Tibial nerve (tissue), 4 donors: ENCODE measurements around the gene CAT.

Experiments
- EP300 ChIP-seq, 2 donors: sonication (generic); formaldehyde crosslinking; IDR thresholded peaks; one replicate each; pipeline ENCODE4 v1.6.1; 2017; ENCODE audit warnings: antibody characterized with exemption in 2 of 2, mild to moderate bottlenecking in 1 of 2
- POLR2A ChIP-seq, 2 donors: fragments of 450-650 bp; IDR thresholded peaks; one replicate each; pipeline ENCODE4 v1.6.1; 2017; ENCODE audit warnings: antibody characterized with exemption in 2 of 2, mild to moderate bottlenecking in 2 of 2, moderate library complexity in 2 of 2
- TF ChIP-seq, protein P1 (sequence below), 5 experiments: fragments of 200-600 bp in 3 of 5; fragments of 450-650 bp in 2 of 5; sonication (generic) in 3 of 5; IDR thresholded peaks; one replicate each; pipeline ENCODE4 v1.5.1; 2016 to 2019; ENCODE audit warnings: antibody characterized with exemption in 5 of 5, mild to moderate bottlenecking in 3 of 5, moderate library complexity in 2 of 5

DNA sequence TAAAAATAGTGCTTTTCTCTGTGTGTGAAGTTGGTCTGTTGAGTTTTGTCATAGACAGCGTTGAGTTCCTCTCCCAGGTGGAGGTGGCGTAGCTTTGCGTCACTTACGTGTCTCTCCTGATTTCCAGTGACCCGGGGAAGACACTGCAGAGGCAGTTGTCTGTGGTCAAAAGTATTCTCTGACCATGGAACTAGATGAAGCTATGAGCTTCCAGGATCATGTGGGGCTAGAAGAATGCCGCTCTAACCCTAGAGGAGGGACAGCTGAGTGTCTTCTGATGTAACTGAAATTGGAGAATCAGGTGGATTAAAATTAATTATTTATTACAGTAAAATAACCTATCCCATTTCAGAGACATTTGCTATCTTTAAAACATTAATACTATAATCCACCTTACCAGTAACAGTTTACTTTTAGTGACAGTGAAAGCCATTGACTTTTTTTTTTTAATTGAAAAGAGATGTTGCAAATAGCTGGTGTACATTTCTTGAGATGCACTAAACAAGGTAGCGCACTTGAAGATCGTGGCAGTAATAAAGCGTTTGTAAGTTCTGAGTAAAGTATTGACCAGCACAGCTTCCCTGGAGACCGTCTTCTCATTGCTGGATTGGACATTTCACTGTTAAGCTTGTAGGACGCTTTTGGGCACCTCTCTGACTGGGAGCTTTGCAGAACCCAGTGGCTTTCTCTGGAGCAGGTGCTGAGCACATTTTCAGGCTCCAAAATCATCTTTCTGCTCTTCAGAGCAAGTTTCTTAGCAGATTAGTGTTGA is 9.7 kb downstream of the CAT start:
- TF ChIP-seq, protein P1, sequence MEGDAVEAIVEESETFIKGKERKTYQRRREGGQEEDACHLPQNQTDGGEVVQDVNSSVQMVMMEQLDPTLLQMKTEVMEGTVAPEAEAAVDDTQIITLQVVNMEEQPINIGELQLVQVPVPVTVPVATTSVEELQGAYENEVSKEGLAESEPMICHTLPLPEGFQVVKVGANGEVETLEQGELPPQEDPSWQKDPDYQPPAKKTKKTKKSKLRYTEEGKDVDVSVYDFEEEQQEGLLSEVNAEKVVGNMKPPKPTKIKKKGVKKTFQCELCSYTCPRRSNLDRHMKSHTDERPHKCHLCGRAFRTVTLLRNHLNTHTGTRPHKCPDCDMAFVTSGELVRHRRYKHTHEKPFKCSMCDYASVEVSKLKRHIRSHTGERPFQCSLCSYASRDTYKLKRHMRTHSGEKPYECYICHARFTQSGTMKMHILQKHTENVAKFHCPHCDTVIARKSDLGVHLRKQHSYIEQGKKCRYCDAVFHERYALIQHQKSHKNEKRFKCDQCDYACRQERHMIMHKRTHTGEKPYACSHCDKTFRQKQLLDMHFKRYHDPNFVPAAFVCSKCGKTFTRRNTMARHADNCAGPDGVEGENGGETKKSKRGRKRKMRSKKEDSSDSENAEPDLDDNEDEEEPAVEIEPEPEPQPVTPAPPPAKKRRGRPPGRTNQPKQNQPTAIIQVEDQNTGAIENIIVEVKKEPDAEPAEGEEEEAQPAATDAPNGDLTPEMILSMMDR (IDR thresholded peaks at IDR 0.05) = no peak
- TF ChIP-seq POLR2A (IDR thresholded peaks at IDR 0.05) (no peak), EP300 (IDR thresholded peaks at IDR 0.05) (no peak)
